Occipital lobe (tissue), 2 donors: Measurements from ENCODE around the gene MED25. TPM values are rescaled to one million over a fixed set of nuclear protein-coding genes. Genes with fewer than 3 reads are reported as not detected.

Source experiments
- DNase-seq: peaks from one replicate; lab custom pipeline; 2025; lab: John Stamatoyannopoulos, UW
- total RNA-seq: library from RNA; depleted of rRNA; stranded (reverse); fragments of >200 nt; gene quantifications from one replicate; pipeline ENCODE4 v1.2.3, GENCODE V29; 2014

MED25 gene
- total RNA-seq, 1 donor from 2014 or later = 12.8 TPM

DNA sequence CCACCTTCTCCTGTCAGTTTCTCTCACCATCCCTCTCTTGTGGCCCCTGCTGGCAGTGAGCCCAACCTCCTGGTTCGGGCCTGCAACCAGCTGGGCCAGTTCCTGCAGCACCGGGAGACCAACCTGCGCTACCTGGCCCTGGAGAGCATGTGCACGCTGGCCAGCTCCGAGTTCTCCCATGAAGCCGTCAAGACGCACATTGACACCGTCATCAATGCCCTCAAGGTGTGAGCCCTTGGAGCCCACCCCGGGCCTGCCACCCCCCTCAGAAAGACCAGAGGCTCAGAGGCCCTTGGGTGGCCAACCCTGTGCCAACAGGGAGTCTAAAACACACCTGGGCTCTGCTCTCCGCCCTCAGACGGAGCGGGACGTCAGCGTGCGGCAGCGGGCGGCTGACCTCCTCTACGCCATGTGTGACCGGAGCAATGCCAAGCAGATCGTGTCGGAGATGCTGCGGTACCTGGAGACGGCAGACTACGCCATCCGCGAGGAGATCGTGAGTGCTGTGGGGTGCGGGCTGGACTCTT, 18.8 kb upstream of the MED25 start:
- no peak for DNase-seq

DNA sequence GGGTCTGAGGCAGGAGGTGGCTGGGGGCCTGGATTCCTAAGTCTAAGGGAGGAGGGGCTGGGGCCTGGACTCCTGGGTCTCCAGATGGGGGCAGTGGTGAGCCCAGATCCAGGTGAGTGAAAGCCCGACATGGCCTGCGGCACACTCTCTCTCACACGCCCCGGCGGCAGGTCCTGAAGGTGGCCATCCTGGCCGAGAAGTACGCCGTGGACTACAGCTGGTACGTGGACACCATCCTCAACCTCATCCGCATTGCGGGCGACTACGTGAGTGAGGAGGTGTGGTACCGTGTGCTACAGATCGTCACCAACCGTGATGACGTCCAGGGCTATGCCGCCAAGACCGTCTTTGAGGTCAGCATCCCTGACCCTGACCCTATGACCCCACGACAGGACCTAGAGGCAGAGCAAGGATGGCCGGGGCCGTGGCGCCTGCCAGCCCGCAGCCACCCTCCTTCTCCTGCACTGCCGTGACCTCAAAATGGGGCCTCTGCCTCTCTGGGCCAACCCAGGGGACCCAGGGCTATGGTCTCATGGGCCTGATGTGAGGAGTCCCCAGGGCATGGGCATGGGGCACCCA, 18.2 kb upstream of the MED25 start:
- no peak for DNase-seq

DNA sequence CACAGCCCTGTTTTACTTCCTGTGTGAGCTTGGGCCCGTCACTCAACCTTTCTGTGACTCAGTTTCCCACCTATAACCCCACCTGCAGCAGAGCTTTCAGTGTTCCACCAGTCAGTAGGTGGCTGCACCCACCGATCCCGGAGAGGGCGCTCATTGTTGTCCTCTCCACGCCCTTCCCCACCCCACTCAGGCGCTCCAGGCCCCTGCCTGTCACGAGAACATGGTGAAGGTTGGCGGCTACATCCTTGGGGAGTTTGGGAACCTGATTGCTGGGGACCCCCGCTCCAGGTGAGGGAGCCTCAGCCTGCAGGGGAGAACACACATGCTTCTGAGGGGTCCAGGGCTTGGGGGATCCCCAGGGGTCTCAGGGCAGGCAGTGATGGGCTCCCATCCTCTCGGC, 17.3 kb upstream of the MED25 start:
- DNase-seq = no peak

DNA sequence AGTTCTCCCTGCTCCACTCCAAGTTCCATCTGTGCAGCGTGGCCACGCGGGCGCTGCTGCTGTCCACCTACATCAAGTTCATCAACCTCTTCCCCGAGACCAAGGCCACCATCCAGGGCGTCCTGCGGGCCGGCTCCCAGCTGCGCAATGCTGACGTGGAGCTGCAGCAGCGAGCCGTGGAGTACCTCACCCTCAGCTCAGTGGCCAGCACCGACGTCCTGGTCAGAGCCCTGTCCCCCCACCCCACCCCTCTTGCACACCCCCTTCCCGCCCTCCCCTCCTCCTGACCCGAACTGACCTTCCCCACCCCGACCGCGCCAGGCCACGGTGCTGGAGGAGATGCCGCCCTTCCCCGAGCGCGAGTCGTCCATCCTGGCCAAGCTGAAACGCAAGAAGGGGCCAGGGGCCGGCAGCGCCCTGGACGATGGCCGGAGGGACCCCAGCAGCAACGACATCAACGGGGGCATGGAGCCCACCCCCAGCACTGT, 16.6 kb upstream of the MED25 start:
- no peak for DNase-seq

DNA sequence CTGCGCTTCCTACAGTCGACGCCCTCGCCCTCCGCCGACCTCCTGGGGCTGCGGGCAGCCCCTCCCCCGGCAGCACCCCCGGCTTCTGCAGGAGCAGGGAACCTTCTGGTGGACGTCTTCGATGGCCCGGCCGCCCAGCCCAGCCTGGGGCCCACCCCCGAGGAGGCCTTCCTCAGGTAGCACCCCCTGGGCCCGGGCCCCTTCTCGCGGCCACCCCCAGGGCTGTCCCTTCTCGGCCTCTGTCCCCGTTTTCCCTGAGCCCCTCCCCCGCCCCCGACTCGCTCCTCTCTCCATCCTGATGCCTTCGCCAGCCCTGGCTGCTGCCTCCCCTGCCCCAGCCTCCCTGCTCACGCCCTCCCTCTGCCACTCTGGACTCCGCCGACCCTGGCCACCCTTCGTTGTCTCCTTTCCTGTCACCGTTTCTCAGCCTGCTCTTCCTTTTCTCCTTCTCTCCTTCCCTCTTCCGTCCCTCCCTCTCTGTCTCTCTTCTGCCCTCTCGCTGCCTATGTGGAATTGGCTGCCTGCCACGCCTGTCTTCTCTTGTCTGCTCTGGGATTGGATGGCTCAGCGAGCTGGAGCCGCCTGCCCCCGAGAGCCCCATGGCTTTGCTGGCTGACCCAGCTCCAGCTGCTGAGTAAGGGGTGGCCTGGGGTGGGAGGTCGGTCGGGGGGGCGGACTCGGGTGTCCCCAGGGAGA, 16.0 kb upstream of the MED25 start:
- peak; percentile 82 for DNase-seq

DNA sequence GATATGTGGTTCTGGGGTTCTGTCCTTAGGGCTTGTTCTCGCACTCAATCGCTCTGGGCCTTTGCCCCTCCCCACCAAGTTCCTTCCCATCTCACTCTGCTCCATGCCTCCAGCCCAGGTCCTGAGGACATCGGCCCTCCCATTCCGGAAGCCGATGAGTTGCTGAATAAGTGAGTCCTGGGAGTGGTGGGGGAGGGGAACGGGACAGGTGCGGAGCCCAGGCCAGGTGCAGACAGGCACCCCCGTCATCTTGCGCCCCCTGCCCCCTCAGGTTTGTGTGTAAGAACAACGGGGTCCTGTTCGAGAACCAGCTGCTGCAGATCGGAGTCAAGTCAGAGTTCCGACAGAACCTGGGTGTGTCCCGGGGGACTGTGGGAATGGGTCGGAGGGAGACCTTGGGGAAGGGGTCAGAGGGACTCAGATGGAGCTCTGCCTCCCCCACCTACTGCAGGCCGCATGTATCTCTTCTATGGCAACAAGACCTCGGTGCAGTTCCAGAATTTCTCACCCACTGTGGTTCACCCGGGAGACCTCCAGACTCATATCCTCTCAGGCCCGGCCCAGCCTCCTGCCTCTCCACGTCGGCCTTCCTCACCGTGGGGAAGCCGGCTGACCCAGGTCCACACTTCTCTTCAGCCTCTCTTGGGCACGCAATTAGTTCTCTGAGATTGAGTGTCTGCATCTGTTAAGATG, 15.1 kb upstream of the MED25 start:
- DNase-seq = no peak

DNA sequence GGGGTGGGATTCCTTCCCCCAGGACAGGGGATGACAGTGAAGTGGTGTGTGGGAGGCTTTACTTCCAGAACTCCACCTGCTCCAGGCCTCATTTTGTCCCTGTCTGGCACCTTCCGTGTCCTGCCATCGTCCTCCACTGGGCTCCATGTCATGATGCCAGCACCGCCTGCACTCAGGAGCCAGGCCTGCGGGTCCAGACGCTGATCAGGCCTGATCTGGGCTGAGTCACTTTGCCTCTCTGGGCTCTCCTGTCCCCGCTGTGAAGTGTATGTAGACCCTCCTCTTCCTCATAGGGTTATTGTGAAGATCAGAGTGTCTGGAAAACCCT, 14.6 kb upstream of the MED25 start:
- DNase-seq = no peak

DNA sequence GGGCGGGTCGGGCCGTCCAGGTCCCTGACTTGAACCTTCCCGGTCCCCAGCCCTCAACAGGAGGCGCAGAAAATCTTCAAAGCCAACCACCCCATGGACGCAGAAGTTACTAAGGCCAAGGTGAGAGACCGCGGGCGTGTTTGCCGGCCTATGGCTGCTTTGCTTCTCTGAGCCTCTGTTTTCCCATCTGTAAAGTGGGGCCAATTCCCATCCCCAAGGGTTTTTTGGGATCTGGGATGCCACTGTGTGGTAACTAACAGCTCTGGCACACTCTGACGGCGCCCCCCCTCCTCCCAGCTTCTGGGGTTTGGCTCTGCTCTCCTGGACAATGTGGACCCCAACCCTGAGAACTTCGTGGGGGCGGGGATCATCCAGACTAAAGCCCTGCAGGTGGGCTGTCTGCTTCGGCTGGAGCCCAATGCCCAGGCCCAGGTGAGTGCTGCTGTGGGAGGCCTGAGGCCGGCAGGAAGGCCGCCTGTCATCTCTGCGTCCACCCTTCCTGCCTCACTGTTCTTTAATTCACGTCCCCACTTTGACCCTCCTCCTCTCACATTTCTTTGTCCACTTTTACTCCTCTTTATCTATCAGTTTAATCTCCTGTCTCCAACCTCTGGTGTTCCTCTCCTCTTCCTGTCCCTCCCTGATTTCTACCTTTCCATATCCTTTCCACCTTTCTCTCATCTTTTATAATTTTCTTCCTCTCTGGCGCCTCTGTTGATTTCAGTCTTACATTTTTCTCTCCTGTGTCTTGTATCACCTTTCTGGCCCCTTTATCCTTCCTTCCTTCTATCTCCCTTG, 12.1 kb upstream of the MED25 start:
- no peak for DNase-seq

DNA sequence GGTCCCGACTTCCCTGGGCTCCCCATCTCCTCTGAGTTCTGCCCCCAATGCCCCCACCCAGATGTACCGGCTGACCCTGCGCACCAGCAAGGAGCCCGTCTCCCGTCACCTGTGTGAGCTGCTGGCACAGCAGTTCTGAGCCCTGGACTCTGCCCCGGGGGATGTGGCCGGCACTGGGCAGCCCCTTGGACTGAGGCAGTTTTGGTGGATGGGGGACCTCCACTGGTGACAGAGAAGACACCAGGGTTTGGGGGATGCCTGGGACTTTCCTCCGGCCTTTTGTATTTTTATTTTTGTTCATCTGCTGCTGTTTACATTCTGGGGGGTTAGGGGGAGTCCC, 11.5 kb upstream of the MED25 start:
- no peak for DNase-seq

DNA sequence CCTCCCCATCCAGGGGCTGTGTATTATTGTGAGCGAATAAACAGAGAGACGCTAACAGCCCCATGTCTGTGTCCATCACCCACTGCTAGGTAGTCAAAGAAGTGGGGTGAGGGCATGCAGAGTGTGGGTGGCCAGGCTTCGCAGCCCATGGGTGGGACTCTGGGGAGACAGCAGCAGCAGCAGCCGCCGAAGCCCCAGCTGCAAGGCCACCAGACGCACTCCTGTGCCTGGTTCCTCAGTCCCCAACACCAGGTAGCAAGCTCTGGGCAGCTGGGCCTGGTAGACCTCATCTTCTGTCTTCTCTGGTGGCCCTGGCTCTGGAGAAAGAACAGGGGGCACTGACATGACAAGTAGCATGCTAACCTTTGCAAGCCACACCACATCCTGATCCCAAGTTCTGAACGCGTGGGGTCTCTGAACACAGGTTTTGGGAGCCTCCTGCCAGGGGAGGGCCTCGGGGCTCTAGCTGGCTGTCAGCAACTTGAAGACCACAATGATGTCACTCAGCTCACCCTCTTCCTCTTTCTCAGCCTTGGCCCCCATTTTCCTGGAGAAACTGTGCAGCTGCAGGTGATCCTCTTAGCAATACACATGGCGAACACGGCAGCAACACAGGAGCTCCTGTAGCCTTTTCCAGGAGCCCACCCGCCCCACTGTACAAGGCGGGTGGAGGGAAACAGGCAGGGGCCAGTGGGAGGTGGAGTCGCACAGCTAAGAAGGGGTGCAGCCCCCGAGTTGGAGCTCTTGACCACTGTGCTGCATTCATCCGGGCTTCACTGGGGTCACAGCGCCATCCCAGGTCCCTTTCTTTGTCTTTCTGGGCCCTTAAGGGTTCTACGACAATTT, 10.8 kb upstream of the MED25 start:
- no peak for DNase-seq

DNA sequence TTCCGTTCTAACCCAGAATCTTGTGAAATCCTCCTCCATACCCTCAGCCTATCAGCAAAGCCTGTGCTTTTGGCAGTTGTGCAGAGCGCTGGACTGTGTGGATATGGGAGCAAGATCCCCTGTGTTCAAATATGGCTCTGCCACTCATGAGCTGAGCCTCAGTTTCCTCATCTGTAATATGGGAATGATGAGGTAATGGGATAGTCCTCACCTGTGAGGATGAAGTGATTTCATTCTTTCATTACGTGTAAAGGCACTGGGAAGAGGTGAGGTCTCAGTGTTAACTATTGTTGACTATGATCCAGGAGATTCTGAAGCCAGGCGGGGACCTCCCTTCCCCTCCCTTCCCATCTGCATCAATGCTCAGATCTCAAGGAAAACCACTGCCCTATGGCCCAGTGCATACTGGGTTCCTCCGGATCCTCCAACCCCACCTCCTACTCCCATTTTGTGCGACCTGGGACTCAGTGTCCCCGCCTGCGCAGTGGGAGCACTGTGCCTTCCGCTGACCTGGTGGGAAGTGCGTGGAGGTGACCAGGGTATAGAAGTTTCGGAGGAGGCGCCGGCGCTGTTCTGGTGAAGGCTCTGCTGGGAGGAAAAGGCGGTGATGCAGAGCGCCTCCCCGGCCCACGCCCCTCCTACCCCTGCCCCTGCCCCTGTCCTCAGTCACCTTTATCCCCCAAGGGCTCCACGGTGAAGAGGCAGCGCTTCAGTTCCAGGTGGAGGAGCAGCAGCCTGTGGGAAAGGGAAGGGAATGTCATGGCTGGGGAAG, 10.0 kb upstream of the MED25 start:
- DNase-seq = no peak

DNA sequence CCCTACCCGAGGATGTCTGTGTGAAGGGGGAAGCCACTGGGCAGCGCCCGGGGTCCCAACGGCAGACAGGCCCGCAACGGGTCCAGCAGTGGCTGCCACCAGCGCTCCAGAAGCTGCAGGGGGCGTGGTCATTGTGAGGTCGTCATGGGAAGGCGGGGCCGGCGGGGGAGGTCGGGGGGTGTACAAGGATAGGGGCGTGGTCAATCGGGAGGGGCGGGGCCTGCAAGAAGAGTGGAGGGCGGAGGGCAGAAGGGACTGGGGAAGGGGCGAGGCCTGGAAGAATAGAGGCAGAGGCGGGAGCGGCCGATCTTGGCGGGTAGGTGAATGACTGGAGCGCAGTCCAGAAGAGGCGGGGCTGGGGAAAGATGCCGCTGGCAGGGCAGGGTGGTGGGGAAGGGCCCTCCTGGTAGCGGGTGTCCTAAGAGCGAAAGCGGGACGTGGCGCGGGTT, 9.4 kb upstream of the MED25 start:
- DNase-seq = peak; percentile 74

DNA sequence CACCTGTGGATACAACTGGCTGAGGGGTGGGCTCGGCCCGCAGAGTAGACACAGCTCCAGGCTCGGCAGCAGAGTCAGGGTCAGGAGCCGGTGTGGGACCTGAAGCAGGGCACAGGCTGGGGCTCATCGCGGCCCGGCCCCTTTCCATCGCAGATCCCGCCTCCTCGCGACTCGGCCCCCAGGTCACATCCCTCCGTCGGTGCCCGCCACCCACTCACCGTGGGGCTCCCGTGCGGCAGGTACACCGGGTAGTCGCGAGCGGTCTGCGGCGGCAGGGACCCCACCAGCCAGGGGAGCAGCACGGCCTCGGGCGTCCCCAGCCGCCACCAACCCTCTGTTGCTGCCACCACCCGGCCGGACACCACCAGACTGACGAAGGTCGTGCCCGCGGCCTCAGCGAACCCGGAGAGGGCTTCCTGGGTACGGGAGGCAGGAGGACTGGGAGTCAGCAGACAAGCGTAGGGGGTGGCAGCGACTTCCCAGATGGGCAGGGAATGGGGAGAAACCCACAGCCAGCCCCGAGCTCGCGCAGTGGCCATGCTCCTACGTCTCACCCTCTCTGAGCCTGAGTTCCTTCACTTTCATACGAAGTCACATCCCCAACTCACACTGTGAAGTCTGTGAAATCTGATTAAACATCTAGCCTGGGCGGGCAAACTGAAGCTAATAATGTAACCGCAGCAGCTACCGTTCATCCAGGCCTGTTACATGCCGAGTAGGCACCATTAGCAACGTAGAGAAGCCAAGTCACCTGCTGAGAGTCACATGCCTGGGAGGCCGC, 8.7 kb upstream of the MED25 start:
- peak; percentile 17 for DNase-seq

DNA sequence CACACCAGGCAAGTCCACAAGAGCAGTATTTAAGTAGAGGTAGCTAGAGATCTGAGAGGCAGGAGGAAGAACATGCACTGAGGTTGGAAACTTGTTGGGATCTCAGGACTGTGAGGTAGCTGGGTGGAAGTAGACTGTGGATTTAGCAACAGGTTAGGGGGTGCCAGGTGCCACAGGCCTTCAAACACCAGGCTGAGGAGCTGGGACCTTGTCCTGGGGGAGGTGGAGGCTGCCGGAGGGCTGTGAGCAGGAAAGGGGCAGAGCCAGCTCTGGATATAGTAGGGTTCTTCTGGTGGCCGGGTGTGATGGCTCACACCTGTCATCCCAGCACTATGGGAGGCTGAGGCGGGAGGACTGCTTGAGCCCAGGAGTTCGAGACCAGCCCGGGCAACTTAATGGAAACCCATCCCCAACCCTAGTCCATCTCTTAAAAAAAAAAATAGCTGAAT, 8.1 kb upstream of the MED25 start:
- DNase-seq = no peak

DNA sequence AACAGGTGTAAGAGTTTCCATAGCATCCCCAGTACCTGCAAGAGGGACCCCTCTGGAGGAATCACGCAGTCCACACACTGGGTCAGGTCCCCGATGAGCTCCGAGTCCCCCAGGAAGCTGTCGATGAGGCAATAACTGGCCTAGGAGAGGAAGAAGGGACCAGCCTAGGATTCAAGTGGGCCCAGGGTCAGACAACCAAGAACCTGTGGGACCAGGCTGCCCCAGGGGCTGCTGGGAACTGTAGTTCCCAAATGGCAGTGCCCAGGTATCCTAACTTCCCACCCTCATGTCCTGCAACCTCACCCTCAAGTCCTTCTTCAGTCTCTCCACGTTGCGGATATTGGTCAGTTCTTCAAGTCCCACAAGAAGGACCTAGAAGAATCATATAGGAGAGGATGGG, 6.8 kb upstream of the MED25 start:
- DNase-seq = no peak

DNA sequence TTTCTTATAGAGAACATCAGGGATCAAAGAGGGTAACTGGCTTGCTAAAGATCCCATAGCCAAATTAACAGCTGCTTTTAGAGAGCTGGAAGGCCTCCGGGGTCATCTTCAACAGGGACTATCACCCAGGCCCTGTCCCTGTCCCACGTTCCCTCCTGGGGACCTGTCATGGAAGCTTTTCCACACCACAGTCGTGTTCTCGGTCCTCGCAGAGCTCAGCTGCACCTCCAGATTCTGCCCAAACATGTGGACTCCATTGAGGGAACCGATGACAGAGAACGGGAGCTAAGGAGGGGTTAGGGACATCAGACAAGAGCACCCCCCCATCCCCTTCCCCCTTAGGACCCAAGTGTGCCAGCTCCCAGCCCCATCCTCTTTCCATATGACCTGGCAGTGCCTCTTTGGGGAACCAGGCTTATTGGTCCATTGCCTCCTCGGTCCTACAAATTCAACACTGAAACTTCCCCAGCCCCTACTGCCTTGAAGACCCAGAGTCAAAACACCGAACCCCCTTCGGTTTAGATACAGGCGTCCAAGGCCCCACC, 5.6 kb upstream of the MED25 start:
- no peak for DNase-seq

DNA sequence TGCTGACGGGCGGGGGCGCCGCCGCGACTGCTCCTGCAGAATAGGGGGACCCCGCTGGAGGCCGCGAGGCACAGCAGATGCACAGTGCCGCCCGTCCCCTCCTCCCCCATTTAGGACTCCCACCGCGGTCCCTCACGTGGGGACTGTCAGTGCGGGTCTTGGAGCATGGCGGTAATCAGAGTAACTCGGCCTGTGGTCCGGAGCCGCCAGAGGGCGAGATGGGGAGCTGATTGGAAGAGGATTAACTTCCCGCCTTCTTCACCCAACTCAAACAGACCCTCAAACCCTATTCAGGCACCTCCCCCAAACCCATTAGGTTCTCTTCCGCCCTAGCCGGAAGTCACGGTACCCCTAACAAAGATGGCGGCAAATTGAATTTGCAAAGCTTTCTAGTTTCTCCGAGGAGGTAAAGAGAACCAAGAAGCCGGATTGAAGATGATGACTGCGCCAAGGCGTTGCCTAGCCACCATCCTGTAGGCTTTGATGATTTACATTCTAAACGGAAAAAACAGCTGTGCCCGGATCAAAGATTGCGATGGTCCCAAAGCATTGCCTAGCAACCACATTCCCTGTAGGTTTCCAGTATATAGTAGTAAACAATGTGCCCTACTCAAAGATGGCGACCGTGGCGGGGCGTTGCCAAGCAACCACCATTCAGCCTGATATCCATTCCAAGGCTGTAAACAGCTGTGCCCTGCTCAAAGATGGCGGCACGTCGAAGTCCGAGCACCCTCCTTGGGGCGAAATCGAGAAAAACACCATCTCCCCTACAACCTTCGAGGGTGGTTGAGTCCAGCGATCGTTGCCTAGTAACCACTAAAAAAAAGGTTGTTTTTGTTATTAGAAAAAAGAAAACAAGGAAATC, 4.9 kb upstream of the MED25 start, which contains the start of gene FUZ:
Gene FUZ (minus strand): TSS at position 296 of the 865 bp plus-strand sequence. CDS start 186 bp downstream, at position 110.
- DNase-seq = peak; percentile 95

DNA sequence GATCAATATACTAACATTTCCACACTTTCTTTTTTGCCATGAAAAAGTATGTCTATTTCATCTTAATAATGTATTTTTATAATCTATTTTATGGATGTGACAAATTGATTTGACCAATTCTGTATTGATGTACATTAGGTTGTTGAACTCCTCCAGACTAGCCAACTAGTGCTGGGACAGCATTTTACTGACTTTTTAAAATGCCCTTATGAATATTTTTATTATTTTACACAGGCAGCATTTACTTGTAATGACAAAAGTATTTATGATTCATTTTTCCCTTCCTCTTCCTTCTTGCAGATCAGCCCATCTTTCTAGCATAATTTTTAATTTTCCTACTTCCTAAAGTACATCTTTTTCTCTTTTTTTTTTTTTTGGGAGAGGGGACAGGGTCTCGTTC, 4.1 kb upstream of the MED25 start:
- DNase-seq = no peak
